ENCODE data around the gene ENO3. TPM values are rescaled to one million over a fixed set of nuclear protein-coding genes. Genes with fewer than 3 reads are reported as not detected.

ENO3 gene
- total RNA-seq, 1 experiment from 2014 or later: 24.6 TPM

- ChIA-PET CTCF (no interaction called here), POLR2A (no interaction called here), RAD21 (ENCODE audit: low non-redundant PET in 1 of 2, low total read pairs in 2 of 2, uncharacterized antibody in 2 of 2, unreplicated experiment in 2 of 2) (no interaction called here)
- intact Hi-C loops (cut with micrococcal nuclease): no loop called here
- Histone ChIP-seq H3K79me2 (ENCODE audit: insufficient read depth, low read length) (peaks cover 2% of the 10 kb centered on the region; the same call in 1 of the 2 replicates), H3K36me3 (ENCODE audit: control insufficient read depth in 1 of 2, insufficient read depth in 2 of 2, low read length in 2 of 2) (peaks cover 0 to 9% of the 10 kb centered on the region in 2 experiments; a peak in 1 of 4 replicates), H3K9me3 (ENCODE audit: control insufficient read depth in 1 of 2, insufficient read depth in 1 of 2, low read depth in 1 of 2, low read length in 2 of 2) (no peaks in the 10 kb centered on the region), H3K4me3 (replicated peaks in 1 of 2; ENCODE audit: low read depth in 1 of 2, low read length in 2 of 2) (no peak overlapping the region), H3K27me3 (ENCODE audit: insufficient read depth, low read length) (no peaks in the 10 kb centered on the region), H3K9me2 (ENCODE audit: insufficient read depth) (no peaks in the 10 kb centered on the region), H3K4me2 (ENCODE audit: low read length) (no peak overlapping the region), H4K20me1 (ENCODE audit: insufficient read depth) (no peaks in the 10 kb centered on the region), H2AFZ (ENCODE audit: low read depth, low read length, poor library complexity, severe bottlenecking) (no peak overlapping the region), H3K4me1 (ENCODE audit: control insufficient read depth in 1 of 2, insufficient read depth in 2 of 2, low read length in 2 of 2) (peaks cover 8 to 9% of the 10 kb centered on the region in 2 experiments), H3K9ac (ENCODE audit: low read length) (no peak overlapping the region), H3K27ac (ENCODE audit: low read depth, low read length) (no peak overlapping the region)
- no TSS peak for BruUV-seq (replicated peaks)
- TF ChIP-seq YY1 (IDR thresholded peaks at IDR 0.05; ENCODE audit: extremely low read depth, insufficient replicate concordance, low read depth, low read length) (no peak), ZBTB33 (IDR thresholded peaks at IDR 0.05; ENCODE audit: extremely low read depth, insufficient replicate concordance, low read length) (no peak), TCF7L2 (IDR thresholded peaks at IDR 0.05; ENCODE audit: borderline replicate concordance, extremely low read depth, insufficient read depth, insufficient read length) (no peak), CBX3 (IDR thresholded peaks at IDR 0.05; ENCODE audit: low read depth) (no peak), POLR2A (IDR thresholded peaks at IDR 0.05; ENCODE audit: borderline replicate concordance, extremely low read depth, insufficient read depth, insufficient read length) (no peak), CEBPB (IDR thresholded peaks at IDR 0.05; ENCODE audit: low read depth) (no peak), SP1 (IDR thresholded peaks at IDR 0.05; ENCODE audit: low read depth) (no peak), SIN3A (IDR thresholded peaks at IDR 0.05; ENCODE audit: low read depth) (no peak), ZFX (IDR thresholded peaks at IDR 0.05) (no peak)
- TF ChIP-seq, protein P1, sequence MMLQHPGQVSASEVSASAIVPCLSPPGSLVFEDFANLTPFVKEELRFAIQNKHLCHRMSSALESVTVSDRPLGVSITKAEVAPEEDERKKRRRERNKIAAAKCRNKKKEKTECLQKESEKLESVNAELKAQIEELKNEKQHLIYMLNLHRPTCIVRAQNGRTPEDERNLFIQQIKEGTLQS (IDR thresholded peaks at IDR 0.05): no peak
- no peak for DNase-seq (ENCODE audit: low read depth, low spot score)
- ATAC-seq: no peak
These were observed 18.2 kb upstream of the ENO3 start for GRCh38 chr17:4932756-4933155.
